Pulmonary artery endothelial cell (primary cell): Measurements from ENCODE around the gene TOP2A. TPM values are rescaled to one million over a fixed set of nuclear protein-coding genes. Genes with fewer than 3 reads are reported as not detected.
"Not testable (repeated sequence)": the region's sequence is repeated elsewhere in the genome, so short reads cannot be mapped to it uniquely, and the experiment has no call there.

Source experiments
- DNase-seq: peaks from one replicate; pipeline ENCODE4 v3.0.0-alpha.2; 2011; ENCODE audit warnings: low read depth, low spot score
- total RNA-seq: library from RNA; depleted of rRNA; stranded (reverse); fragments of >200 nt; gene quantifications from 2 replicates; pipeline ENCODE4 v1.2.3, GENCODE V29; 2014

TOP2A gene
- total RNA-seq, 1 donor from 2014 or later: 59.6 TPM

- DNase-seq: no peak
Observed at GRCh38 chr17:40430272-40431230, 12.9 kb upstream of the TOP2A start.

DNA sequence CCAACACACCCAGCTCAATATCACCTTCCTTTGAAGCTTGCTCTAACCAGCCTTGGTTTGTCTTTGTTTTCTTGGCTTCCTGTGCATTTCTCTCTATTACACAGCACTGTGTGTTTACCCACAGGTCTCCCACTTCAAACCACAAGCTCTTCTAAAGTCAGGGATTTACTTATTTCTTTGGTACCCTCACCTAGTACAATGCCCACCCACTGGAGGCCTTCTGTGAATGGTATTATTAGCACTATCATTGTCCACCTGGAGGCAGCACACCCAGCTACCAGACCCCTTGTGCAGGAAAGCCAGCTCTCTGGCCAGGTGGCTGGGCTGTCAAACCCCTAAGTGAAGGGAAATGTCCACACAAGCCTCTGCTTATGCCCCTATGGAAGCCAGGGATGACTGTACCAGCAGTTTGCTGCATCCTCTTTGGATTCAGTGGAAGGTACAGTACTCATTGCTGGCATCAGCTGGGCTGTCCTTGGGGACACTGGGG is 9.4 kb upstream of the TOP2A start:
- no peak for DNase-seq

- no peak for DNase-seq
Observed at GRCh38 chr17:40425741-40426140, 8.0 kb upstream of the TOP2A start.

GRCh38 chr17:40422990-40423633 is 5.4 kb upstream of the TOP2A start:
- DNase-seq: no peak

- no peak for DNase-seq
Observed at GRCh38 chr17:40419559-40420331, 2.0 kb upstream of the TOP2A start.

DNA sequence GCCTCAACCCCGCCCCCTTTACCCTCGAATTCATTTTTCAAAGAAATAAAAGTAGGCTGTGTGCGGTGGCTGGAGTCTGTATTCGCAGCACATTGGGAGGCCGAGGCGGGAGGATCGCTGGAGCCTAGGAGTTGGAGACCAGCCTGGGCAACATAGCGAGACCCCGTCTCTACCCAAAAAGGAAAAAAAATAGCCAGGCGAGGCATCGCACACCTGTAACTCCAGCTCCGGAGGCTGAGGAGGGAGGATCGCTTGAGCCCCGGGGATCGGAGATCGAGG is 671 bp upstream of the TOP2A start:
- DNase-seq: no peak

DNA sequence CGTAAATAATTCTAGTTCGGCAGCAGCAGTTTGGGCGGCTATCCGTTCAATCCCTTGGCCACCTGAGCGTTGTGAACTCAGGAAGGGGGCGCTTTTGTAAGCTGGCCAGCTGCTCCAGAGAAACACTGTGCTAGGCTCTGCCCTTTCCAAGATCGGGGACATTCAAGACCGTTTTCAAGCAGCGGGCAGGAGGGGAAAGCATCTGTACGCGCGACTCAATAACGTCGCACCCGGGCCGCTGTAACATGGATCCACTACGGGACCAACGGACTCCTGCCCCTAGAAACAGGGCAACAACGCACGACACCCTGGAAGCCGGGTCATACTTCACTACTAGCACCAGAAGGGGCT is 463 bp downstream of the TOP2A start:
- no peak for DNase-seq

- DNase-seq: no peak
Observed at GRCh38 chr17:40416671-40417070, 1.0 kb downstream of the TOP2A start.

DNA sequence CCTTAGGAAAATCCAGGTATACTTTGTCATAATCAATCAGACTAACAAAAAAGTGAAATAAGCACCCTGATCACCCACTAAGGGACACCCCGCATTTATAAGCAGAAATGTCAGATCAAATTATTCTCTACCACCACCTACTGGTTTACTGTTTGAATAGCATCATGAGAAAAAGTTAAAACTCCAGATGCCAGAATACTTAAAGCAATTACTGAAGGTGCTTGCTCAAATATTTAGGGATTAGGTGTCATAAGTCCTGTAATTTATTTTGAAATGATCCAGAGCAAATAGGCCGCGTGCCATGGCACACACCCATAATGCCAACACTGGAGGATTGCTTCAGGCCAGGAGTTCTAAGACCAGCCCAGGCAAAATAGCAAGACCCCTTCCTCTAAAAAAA is 2.3 kb downstream of the TOP2A start:
- no peak for DNase-seq

DNA sequence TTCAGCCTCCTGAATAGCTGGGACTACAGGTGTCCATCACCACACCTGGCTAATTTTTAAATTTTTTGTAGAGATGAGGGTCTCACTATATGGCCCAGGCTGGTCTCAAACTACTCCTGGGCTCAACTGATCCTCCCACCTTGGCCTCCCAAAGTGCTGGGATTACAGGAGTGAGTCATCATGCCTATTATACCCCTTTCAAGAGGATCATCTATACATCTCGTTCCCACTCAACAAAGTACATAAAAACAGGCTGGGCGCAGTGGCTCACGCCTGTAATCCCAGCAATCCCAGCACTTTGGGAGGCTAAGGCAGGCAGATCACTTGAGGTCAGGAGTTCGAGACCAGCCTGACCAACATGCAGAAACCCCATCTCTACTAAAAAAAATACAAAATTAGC is 3.4 kb downstream of the TOP2A start:
- not testable (repeated sequence) for DNase-seq

DNA sequence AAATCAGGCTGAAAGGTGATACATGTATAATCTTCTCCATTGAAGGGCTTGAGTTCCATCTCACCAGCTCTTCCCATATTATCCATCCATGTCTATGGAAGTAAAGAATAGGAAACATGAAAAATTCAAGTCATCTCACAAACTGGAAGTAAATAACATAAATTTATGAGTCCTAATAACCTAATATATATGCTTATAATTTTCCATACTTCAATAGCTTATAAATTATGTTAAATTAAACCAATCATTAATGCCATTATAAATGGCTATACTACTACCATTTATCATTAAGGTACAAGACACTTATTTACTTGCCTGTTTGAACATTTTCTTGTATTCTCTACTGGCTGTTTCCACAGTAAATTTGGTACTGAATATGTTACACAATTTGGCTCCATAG is 4.8 kb downstream of the TOP2A start:
- DNase-seq: no peak

- DNase-seq: no peak
Observed at GRCh38 chr17:40411821-40412220, 5.9 kb downstream of the TOP2A start.

DNA sequence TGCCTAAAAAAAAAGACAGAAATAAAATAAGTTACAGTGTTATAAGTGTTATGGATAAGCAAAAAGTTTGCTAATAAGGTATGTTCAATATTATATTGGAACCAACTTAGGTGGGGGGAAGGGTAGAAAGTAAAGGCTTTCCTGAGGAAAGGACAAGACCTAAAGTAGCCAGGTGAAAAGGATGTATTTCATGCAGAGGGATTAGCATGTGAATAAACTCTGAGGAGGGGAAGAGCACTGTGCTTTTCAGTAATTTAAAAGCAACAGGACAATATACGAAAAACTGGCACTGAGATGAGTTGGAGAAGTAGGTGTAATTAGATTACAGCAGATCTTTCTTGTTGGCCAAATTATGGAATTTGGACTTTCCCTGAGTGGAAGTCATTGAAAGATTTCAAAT is 7.6 kb downstream of the TOP2A start:
- DNase-seq: no peak

GRCh38 chr17:40409540-40409939 is 8.2 kb downstream of the TOP2A start:
- not testable (repeated sequence) for DNase-seq

GRCh38 chr17:40407460-40407859 is 10.2 kb downstream of the TOP2A start:
- no peak for DNase-seq

DNA sequence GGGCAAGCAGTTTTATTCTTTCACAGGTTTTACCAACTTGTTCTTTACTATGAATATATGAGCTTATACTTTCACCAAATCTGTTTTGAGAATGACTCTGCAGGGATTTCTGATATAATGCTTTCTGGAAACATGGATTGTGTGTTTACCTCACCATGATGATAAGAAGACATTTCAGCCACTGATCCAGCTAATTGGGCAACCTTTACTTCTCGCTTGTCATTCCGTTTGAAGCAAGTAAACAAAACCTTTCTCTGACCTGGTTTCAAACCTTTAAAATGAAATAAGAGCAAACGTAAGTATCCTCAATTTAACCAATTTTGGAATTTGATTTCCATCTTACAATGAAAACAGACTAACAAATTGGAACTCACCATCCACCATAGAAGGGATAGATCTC is 13.7 kb downstream of the TOP2A start:
- DNase-seq: no peak

DNA sequence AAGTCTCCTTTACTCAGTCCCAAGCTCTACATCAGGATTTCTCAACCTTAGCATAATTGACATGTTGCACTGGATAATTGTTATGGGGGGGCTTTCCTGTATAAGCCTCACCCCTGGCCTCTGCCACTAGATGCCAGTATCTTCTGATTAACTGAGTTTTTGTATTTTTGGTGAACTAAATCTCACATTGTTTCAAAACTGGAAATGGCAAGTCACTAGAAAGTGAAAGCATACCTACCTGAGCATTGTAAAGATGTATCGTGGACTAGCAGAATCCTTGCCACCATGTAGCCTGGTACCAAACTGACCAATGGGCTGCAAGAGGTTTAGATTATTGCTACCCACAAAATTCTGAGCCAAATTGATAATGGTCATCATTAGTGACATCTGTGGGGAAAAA is 15.0 kb downstream of the TOP2A start:
- DNase-seq: no peak

DNA sequence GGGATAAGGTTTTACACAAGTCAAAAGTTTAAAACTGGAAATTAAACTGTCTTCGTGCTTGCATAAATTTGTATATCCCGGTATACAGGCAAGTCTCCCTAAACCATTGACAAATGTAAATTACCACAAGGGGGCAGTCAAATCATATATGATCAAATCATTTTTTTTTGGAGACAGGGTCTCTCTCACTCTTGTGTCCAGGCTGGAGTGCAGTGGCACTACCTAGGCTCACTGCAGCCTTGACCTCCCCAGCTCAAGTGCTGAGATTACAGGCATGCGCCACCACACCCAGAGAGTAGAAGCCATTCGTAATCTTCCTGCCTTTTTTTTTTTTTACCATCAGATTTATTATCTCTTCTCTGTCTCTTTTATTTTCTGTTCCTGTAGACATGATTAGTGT is 18.5 kb downstream of the TOP2A start:
- DNase-seq: no peak

DNA sequence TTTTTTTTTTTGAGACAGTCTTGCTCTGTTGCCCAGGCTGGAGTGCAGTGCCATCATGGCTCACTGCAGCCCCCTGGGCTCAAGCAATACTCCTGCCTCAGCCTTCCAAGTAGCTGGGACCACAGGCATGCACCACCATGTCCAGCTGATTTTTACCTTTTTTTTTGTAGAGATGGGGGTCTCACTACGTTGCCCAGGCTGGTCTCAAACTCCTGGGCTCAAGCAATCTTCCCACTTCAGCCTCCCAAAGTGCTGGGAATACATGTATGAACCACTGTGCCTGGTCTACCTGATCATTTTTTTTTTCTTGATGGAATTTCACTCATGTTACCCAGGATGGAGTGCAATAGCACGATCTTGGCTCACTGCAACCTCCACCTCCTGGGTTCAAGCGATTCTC is 31.1 kb downstream of the TOP2A start:
- not testable (repeated sequence) for DNase-seq

DNA sequence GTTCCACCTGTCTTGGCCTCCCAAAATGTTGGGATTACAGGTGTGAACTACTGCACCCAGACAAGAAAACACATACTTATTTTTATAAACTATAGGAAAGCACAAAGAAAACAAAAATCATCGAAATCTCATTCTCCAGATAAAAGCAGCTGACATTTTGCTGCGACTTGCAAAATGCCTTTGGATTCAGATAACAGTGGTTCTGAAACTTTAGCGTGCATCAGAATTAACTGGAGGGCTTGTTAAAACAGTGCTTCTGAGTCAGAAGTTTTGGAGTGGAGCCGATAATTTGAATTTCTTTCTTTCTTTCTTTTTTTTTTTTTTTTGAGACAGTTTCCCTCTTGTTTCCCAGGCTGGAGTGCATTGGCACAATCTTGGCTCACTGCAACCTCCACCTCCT is 35.4 kb downstream of the TOP2A start:
- no peak for DNase-seq

DNA sequence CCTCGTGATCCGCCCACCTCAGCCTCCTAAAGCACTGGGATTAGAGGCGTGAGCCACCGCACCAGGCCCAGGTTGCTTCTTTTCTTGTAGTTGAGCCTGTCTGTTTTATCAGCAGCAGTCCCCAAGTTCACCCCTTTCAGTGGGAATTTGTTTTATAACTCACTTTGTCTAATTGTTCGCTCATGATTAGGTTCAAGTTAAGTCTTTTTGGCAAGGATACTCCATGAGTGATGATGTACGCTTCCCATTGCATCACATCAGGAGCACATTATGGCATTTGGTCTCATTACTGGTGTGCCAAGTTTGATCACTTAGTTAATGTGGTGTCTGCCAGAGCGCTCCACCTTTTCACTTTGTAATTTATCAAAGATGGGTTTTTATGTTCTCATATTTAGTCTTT is 38.7 kb downstream of the TOP2A start:
- DNase-seq: no peak

DNA sequence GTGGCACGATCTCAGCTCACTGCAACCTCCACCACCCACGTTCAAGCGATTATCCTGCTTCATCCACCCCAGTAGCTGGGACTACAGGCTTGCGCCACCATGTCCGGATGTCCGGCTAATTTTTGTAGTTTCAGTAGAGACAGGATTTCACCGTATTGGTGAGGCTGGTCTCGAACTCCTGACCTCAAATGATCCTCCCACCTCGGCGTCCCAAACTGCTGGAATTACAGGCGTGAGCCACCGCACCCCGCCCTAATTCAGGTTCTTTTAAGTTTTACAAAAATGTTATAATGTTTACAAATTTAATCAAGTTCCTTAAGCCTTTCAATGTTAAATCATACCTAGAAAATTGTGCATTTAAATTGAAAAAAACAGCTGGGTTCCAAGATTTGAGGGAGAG is 39.9 kb downstream of the TOP2A start:
- no peak for DNase-seq
